PC-9 (cell line): ENCODE results near the gene IL17C. TPM values are rescaled to one million over a fixed set of nuclear protein-coding genes. Genes with fewer than 3 reads are reported as not detected.

Source experiments
- BruUV-seq: library from RNA; stranded (reverse); fragments of 400-500 nt; replicated peaks from 2 replicates; lab custom pipeline; 2021; lab: Mats Ljungman, UMichigan
- CTCF ChIA-PET: fragments of 300-600 bp; sonication (Branson Sonifier 250); formaldehyde crosslinking; loops from one replicate; lab custom pipeline; 2022; ENCODE audit warnings: antibody characterized with exemption; lab: Charles Lee
- POLR2A ChIA-PET: fragments of 300-600 bp; sonication (Branson Sonifier 250); formaldehyde crosslinking; loops from one replicate; lab custom pipeline; 2022; ENCODE audit warnings: antibody characterized with exemption; ENCODE audit not compliant: unreplicated experiment; lab: Charles Lee
- DNase-seq, 2 experiments: peaks; one replicate each; pipeline versions ENCODE4 v3.0.0 to v3.0.0-alpha.2; 2015 to 2022; ENCODE audit warnings: mixed read lengths in 1 of 2
- H2AFZ ChIP-seq: fragments of 200-600 bp; sonication (generic); 2 replicates; pipeline ENCODE4 v1.8.1; 2017; ENCODE audit warnings: antibody characterized with exemption
- H3F3A ChIP-seq: fragments of 200-600 bp; sonication (generic); 2 replicates; pipeline ENCODE4 v1.8.1; 2017; ENCODE audit warnings: antibody characterized with exemption, mild to moderate bottlenecking, low read depth; ENCODE audit not compliant: insufficient read depth
- H3K27ac ChIP-seq: fragments of 200-600 bp; sonication (generic); 2 replicates; pipeline ENCODE4 v1.6.1; 2016; ENCODE audit warnings: mixed run types
- H3K27me3 ChIP-seq: fragments of 200-600 bp; sonication (generic); 2 replicates; pipeline ENCODE4 v1.6.1; 2016; ENCODE audit warnings: low read depth, mixed run types; ENCODE audit not compliant: insufficient read depth
- H3K36me3 ChIP-seq: fragments of 200-600 bp; sonication (generic); 2 replicates; pipeline ENCODE4 v1.6.1; 2016; ENCODE audit warnings: low read depth, mixed run types
- H3K4me1 ChIP-seq: fragments of 200-600 bp; sonication (generic); replicated peaks from 2 replicates; pipeline ENCODE4 v1.6.1; 2016; ENCODE audit warnings: mixed run types; ENCODE audit not compliant: insufficient read depth
- H3K4me2 ChIP-seq: fragments of 200-600 bp; sonication (generic); 2 replicates; pipeline ENCODE4 v1.6.1; 2017; ENCODE audit warnings: mixed run types
- H3K4me3 ChIP-seq: fragments of 200-600 bp; sonication (generic); 2 replicates; pipeline ENCODE4 v1.6.1; 2016; ENCODE audit warnings: mixed run types
- H3K79me2 ChIP-seq: fragments of 200-600 bp; sonication (generic); 2 replicates; pipeline ENCODE4 v1.6.1; 2017; ENCODE audit warnings: low read depth, mixed run types
- H3K9me2 ChIP-seq: fragments of 200-600 bp; sonication (generic); 2 replicates; pipeline ENCODE4 v1.8.1; 2017; ENCODE audit warnings: mild to moderate bottlenecking; ENCODE audit not compliant: insufficient read depth
- H3K9me3 ChIP-seq: fragments of 200-600 bp; sonication (generic); 2 replicates; pipeline ENCODE4 v1.8.1; 2016; ENCODE audit warnings: low read depth; ENCODE audit not compliant: insufficient read depth
- H4K20me1 ChIP-seq: fragments of 200-600 bp; sonication (generic); 2 replicates; pipeline ENCODE4 v1.8.1; 2017; ENCODE audit not compliant: insufficient read depth
- CTCF ChIP-seq: fragments of 200-600 bp; sonication (generic); conservative IDR thresholded peaks from 2 replicates; pipeline ENCODE4 v1.6.1; 2017; ENCODE audit warnings: mixed run types, antibody characterized with exemption, mild to moderate bottlenecking, moderate library complexity
- EZH2 ChIP-seq: fragments of 200-600 bp; sonication (generic); IDR thresholded peaks from 2 replicates; pipeline ENCODE4 v1.8.0; 2017; ENCODE audit warnings: antibody characterized with exemption, low read depth
- intact Hi-C: fragments of 100-400 bp; cut with micrococcal nuclease; formaldehyde crosslinking; loops from one replicate; pipeline ENCODE4 v1.10.0; 2022; ENCODE audit not compliant: unreplicated experiment
- total RNA-seq: library from RNA; stranded (reverse); gene quantifications from 2 replicates; pipeline ENCODE4 v1.2.3, GENCODE V29; 2021

Gene IL17C
- total RNA-seq, 1 experiment from 2014 or later = not detected

GRCh38 chr16:88676502-88677242 is 38.3 kb downstream of the IL17C start:
- BruUV-seq = no TSS peak
- H2AFZ ChIP-seq = no peak overlapping the region
- no peak for DNase-seq
- H3K4me3 ChIP-seq = no peak overlapping the region
- H4K20me1 ChIP-seq = no peaks in the 10 kb centered on the region; the same call in 1 of the 2 replicates
- TF ChIP-seq CTCF (no peak), EZH2 (no peak)
- no peaks in the 10 kb centered on the region for H3K79me2 ChIP-seq
- no peaks in the 10 kb centered on the region for H3K9me3 ChIP-seq
- H3K9me2 ChIP-seq = no peaks in the 10 kb centered on the region
- no peaks in the 10 kb centered on the region for H3K27me3 ChIP-seq
- intact Hi-C loops = no loop called here
- POLR2A ChIA-PET = no interaction called here
- CTCF ChIA-PET = no interaction called here
- H3F3A ChIP-seq = peaks cover 8% of the 10 kb centered on the region; the same call in 1 of the 2 replicates
- H3K4me1 ChIP-seq = peaks cover 16% of the 10 kb centered on the region
- H3K27ac ChIP-seq = no peak overlapping the region
- H3K36me3 ChIP-seq = no peaks in the 10 kb centered on the region
- H3K4me2 ChIP-seq = no peak overlapping the region

GRCh38 chr16:88677721-88678120 is 39.3 kb downstream of the IL17C start:
- Histone ChIP-seq H3K4me2 (no peak overlapping the region), H3F3A (peaks cover 8% of the 10 kb centered on the region; the same call in 1 of the 2 replicates), H3K9me2 (no peaks in the 10 kb centered on the region), H3K4me3 (no peak overlapping the region), H3K79me2 (no peaks in the 10 kb centered on the region), H3K4me1 (peaks cover 16% of the 10 kb centered on the region), H3K9me3 (no peaks in the 10 kb centered on the region), H3K27ac (no peak overlapping the region), H2AFZ (no peak overlapping the region), H4K20me1 (no peaks in the 10 kb centered on the region; the same call in 1 of the 2 replicates), H3K36me3 (no peaks in the 10 kb centered on the region), H3K27me3 (no peaks in the 10 kb centered on the region)
- ChIA-PET CTCF (no interaction called here), POLR2A (no interaction called here)
- TF ChIP-seq EZH2 (no peak), CTCF (no peak)
- DNase-seq = no peak
- intact Hi-C loops = no loop called here
- BruUV-seq = no TSS peak

GRCh38 chr16:88678224-88678979 is 40.0 kb downstream of the IL17C start:
- H2AFZ ChIP-seq = no peak overlapping the region
- H3K9me2 ChIP-seq = no peaks in the 10 kb centered on the region
- BruUV-seq = no TSS peak

More at GRCh38 chr16:88678224-88678979, 40.0 kb downstream of the IL17C start:
- DNase-seq = no peak
- Histone ChIP-seq H3F3A (peaks cover 8% of the 10 kb centered on the region; the same call in 1 of the 2 replicates), H4K20me1 (no peaks in the 10 kb centered on the region; the same call in 1 of the 2 replicates), H3K79me2 (no peaks in the 10 kb centered on the region), H3K4me3 (no peak overlapping the region), H3K27ac (0 out of 2 replicates have a peak overlapping the region, but pooled peaks have one; percentile 3), H3K27me3 (no peaks in the 10 kb centered on the region), H3K36me3 (no peaks in the 10 kb centered on the region), H3K9me3 (no peaks in the 10 kb centered on the region), H3K4me2 (no peak overlapping the region), H3K4me1 (peaks cover 16% of the 10 kb centered on the region)
- intact Hi-C loops = no loop called here
- ChIA-PET POLR2A (no interaction called here), CTCF (no interaction called here)
- TF ChIP-seq CTCF = no peak
- TF ChIP-seq EZH2 = no peak
